Choroid plexus epithelial cell (primary cell): Measurements from ENCODE around the gene ARL14EPL.
"Not testable (repeated sequence)": the region's sequence is repeated elsewhere in the genome, so short reads cannot be mapped to it uniquely, and the experiment has no call there.

Experiments
- DNase-seq: peaks from one replicate; pipeline ENCODE4 v3.0.0-alpha.2; 2010; ENCODE audit warnings: low read depth
- H3K4me3 ChIP-seq: 2 replicates; pipeline ENCODE4 v1.5.1; 2011; ENCODE audit warnings: low read depth, mild to moderate bottlenecking, control low read depth, low read length, moderate library complexity
- TF ChIP-seq, protein P1 (sequence below): conservative IDR thresholded peaks from 2 replicates; pipeline ENCODE4 v1.5.1; 2011; ENCODE audit warnings: low read depth, mild to moderate bottlenecking, control low read depth, inconsistent platforms, low read length, moderate library complexity

The ARL14EPL gene

GRCh38 chr5:116071211-116071610 is 38.9 kb downstream of the ARL14EPL start:
- DNase-seq = no peak
- H3K4me3 ChIP-seq = no peak overlapping the region
- TF ChIP-seq, protein P1, sequence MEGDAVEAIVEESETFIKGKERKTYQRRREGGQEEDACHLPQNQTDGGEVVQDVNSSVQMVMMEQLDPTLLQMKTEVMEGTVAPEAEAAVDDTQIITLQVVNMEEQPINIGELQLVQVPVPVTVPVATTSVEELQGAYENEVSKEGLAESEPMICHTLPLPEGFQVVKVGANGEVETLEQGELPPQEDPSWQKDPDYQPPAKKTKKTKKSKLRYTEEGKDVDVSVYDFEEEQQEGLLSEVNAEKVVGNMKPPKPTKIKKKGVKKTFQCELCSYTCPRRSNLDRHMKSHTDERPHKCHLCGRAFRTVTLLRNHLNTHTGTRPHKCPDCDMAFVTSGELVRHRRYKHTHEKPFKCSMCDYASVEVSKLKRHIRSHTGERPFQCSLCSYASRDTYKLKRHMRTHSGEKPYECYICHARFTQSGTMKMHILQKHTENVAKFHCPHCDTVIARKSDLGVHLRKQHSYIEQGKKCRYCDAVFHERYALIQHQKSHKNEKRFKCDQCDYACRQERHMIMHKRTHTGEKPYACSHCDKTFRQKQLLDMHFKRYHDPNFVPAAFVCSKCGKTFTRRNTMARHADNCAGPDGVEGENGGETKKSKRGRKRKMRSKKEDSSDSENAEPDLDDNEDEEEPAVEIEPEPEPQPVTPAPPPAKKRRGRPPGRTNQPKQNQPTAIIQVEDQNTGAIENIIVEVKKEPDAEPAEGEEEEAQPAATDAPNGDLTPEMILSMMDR = no peak

- H3K4me3 ChIP-seq = no peak overlapping the region
- TF ChIP-seq, protein P1 = no peak
- DNase-seq = no peak
Measured at GRCh38 chr5:116075191-116075831, 43.0 kb downstream of the ARL14EPL start.

DNA sequence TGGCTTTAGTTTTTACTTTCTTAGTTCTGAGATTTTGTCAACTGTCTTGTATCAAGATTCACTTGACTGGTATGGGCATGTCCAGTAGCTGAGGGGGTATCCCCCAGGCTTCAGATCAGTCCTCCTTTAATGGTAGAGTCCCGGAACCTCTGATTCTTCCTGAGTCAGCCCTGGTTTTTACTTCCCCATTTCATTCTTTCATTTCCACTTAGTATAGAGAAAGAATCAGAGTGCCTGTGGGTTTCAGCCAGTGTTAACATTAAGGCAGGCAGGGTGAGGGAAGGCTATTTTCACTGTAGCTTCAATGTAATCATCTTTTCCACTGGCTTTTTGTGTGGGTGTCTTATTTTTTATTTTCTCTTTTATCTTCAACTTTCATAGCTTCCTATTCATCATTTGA is 44.2 kb downstream of the ARL14EPL start:
- TF ChIP-seq, protein P1 = no peak
- DNase-seq = no peak
- H3K4me3 ChIP-seq = no peak overlapping the region

GRCh38 chr5:116078199-116078598 is 45.9 kb downstream of the ARL14EPL start:
- DNase-seq = no peak
- TF ChIP-seq, protein P1 = no peak
- H3K4me3 ChIP-seq = no peak overlapping the region

GRCh38 chr5:116084287-116084691 is 52.0 kb downstream of the ARL14EPL start:
- peak; percentile 47 for DNase-seq
- TF ChIP-seq, protein P1 = no peak
- peak overlapping the region; percentile 89 for H3K4me3 ChIP-seq

- peak; percentile 90 for DNase-seq
- TF ChIP-seq, protein P1 = no peak
- H3K4me3 ChIP-seq = peak within 1 kb of the TSS; percentile 89
Measured at GRCh38 chr5:116084871-116085715, 52.8 kb downstream of the ARL14EPL start, which contains the start of gene COMMD10. Gene COMMD10 (plus strand): TSS chr5:116085025.

GRCh38 chr5:116086309-116086708 is 54.0 kb downstream of the ARL14EPL start:
- not testable (repeated sequence) for H3K4me3 ChIP-seq, DNase-seq
